NB4 (cell line): Measurements from ENCODE around the gene VASH1.

ENCODE experiments used
- CTCF ChIP-seq: IDR thresholded peaks from one replicate; pipeline ENCODE4 v1.5.1; 2012; ENCODE audit warnings: low read depth, low read length
- MAX ChIP-seq: IDR thresholded peaks from 2 replicates; pipeline ENCODE4 v1.6.1; 2011; ENCODE audit warnings: low read depth, low read length
- MYC ChIP-seq: IDR thresholded peaks from 2 replicates; pipeline ENCODE4 v1.6.1; 2011; ENCODE audit warnings: low read depth, low read length
- POLR2A ChIP-seq: IDR thresholded peaks from 2 replicates; pipeline ENCODE4 v1.6.1; 2011; ENCODE audit warnings: mild to moderate bottlenecking; ENCODE audit not compliant: insufficient read length; ENCODE audit errors: extremely low read depth

- TF ChIP-seq CTCF: no peak
- no peak for TF ChIP-seq POLR2A
- TF ChIP-seq MAX: no peak
- no peak for TF ChIP-seq MYC
These were observed 33.4 kb upstream of the VASH1 start for GRCh38 chr14:76727901-76728300.
